ENCODE results near the gene ELOVL6. TPM values are rescaled to one million over a fixed set of nuclear protein-coding genes. Genes with fewer than 3 reads are reported as not detected.

The ELOVL6 gene
- total RNA-seq, 4 donors from 2014 or later: 3.4 to 25.9 (median 11.4) TPM

DNA sequence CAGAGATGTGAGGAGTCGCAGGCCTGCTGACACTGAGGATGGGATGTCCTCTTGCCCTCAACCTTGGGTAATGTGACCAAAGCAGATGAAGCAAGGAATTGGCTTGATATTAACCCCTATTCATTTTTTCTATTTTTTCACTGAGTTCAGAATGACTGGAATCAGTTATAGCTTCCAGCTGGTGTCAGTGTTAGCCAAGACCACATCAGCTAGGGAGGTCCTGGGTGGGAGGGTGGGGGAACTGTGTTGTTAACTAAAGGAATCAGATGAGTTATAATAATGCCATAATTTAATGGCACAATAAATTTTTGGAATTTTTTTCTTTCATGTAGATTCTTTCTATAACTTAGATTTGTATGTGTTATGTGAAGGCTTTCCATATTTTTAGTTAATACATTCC is 193.9 kb downstream of the ELOVL6 start:
- WGBS, 2 donors (ENCODE audit: low coverage in 1 of 2): 96 to 100% methylated on average over 1 of the region's 1 CpG
- no peaks in the 10 kb centered on the region for H3K27me3 ChIP-seq
- no peaks in the 10 kb centered on the region for H3K4me1 ChIP-seq
- no peak for TF ChIP-seq CTCF (IDR thresholded peaks at IDR 0.05)
- TF ChIP-seq POLR2A (IDR thresholded peaks at IDR 0.05): no peak
- TF ChIP-seq EP300 (IDR thresholded peaks at IDR 0.05; ENCODE audit: low read depth): no peak
- TF ChIP-seq POLR2AphosphoS5 (IDR thresholded peaks at IDR 0.05): no peak
- no peak overlapping the region for H3K27ac ChIP-seq
- intact Hi-C loops (cut with DNase I; ENCODE audit: low total_unique reads) (no loop called here), in situ Hi-C loops (cut with MboI; ENCODE audit: low pct_ligation_motif_present in 1 of 4, low pct_unique_long_range_greater_than_20kb in 1 of 4, low sequenced_read_pairs in 3 of 4) (loop anchor here in 2 of 4 donors (10.0 to 25.0 kb wide), 3 partner anchors 308 to 500 kb away; no protein-coding TSS in a partner anchor)
- no peaks in the 10 kb centered on the region for H3K36me3 ChIP-seq
- no peak for DNase-seq
- H3K9me3 ChIP-seq: no peaks in the 10 kb centered on the region
- no peak overlapping the region for H3K4me3 ChIP-seq

DNA sequence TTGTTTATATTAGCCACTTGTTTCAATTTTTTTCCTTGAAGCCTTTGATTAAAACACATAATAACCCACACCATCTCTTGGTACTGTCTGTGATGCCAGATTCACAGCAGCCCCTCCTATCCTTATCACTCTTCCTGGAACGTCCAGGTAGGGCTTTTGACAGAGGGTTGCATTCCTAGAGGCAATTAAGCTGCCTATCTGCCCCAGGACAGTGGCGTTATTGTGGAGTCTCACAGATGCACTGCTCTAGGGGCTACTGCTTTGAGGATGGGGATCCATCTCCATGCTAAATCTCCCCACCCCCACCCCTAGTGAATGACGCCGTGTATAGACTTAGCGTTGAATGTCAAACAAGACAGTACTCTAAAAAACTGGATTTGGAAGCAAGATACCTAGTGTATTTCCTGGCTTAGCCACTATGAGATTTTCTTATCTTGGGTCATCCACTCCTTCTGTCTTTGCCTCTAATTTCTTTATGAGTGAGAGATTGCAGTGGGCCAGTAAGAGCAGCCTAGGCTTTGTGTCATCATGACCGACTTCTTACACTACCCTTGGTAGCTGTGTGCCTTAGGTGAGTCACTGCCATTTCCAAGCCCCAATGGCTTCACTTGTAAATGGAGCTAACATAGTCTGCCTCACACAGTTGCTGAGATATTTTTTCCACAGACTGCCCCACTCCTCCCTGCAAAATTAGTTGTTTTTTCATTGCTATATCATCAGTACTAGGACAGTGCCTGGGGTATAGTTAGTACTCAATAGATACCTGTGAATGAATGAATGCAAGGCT is 194.8 kb downstream of the ELOVL6 start:
- H3K4me1 ChIP-seq: peaks cover 0 to 5% (median 0%) of the 10 kb centered on the region in 4 donors
- H3K9me3 ChIP-seq: no peaks in the 10 kb centered on the region
- H3K4me3 ChIP-seq: no peak overlapping the region
- in situ Hi-C loops (cut with MboI; ENCODE audit: low pct_ligation_motif_present in 1 of 4, low pct_unique_long_range_greater_than_20kb in 1 of 4, low sequenced_read_pairs in 3 of 4) (loop anchor here in 2 of 4 donors (10.0 to 25.0 kb wide), 3 partner anchors 309 to 501 kb away; no protein-coding TSS in a partner anchor), intact Hi-C loops (cut with DNase I; ENCODE audit: low total_unique reads) (no loop called here)
- no peak for DNase-seq
- H3K27ac ChIP-seq: no peak overlapping the region
- no peaks in the 10 kb centered on the region for H3K36me3 ChIP-seq
- WGBS, 2 donors (ENCODE audit: low coverage in 1 of 2): 34 to 68% methylated on average over 3 to 6 of the region's 6 CpGs
- TF ChIP-seq EP300 (IDR thresholded peaks at IDR 0.05; ENCODE audit: low read depth): no peak
- no peak for TF ChIP-seq CTCF (IDR thresholded peaks at IDR 0.05)
- no peak for TF ChIP-seq POLR2A (IDR thresholded peaks at IDR 0.05)
- TF ChIP-seq POLR2AphosphoS5 (IDR thresholded peaks at IDR 0.05): no peak
- H3K27me3 ChIP-seq: no peaks in the 10 kb centered on the region

DNA sequence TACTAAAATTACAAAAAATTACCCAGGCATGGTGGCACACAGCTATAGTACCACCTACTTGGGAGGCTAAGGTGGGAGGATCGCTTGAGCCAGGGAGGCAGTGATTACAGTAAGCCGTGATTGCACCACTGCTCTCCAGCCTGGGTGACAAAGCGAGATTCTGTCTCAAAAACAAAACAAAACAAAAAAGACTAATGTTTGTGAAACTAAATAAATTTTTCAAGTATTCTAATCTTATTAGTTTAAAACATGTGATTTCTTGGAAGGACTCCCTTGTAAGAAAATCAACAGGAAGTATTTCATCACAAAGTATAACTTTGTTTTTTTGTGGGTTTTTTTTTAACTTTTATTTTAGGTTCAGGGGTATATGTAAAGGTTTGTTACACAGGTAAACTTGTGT is 196.1 kb downstream of the ELOVL6 start:
- Histone ChIP-seq H3K27me3 (no peaks in the 10 kb centered on the region), H3K4me1 (peaks cover 0 to 5% (median 0%) of the 10 kb centered on the region in 4 donors), H3K9me3 (no peaks in the 10 kb centered on the region), H3K4me3 (no peak overlapping the region), H3K27ac (no peak overlapping the region), H3K36me3 (no peaks in the 10 kb centered on the region)
- DNase-seq: no peak
- WGBS, 2 donors (ENCODE audit: low coverage in 1 of 2): 64 to 79% methylated on average over 2 to 3 of the region's 3 CpGs
- intact Hi-C loops (cut with DNase I; ENCODE audit: low total_unique reads): no loop called here
- TF ChIP-seq POLR2AphosphoS5 (IDR thresholded peaks at IDR 0.05) (no peak), EP300 (IDR thresholded peaks at IDR 0.05; ENCODE audit: low read depth) (no peak), CTCF (IDR thresholded peaks at IDR 0.05) (no peak), POLR2A (IDR thresholded peaks at IDR 0.05) (no peak)
- in situ Hi-C loops (cut with MboI; ENCODE audit: low pct_ligation_motif_present in 1 of 4, low pct_unique_long_range_greater_than_20kb in 1 of 4, low sequenced_read_pairs in 3 of 4): loop anchor here in 2 of 4 donors (10.0 to 25.0 kb wide), 3 partner anchors 310 to 502 kb away; no protein-coding TSS in a partner anchor

DNA sequence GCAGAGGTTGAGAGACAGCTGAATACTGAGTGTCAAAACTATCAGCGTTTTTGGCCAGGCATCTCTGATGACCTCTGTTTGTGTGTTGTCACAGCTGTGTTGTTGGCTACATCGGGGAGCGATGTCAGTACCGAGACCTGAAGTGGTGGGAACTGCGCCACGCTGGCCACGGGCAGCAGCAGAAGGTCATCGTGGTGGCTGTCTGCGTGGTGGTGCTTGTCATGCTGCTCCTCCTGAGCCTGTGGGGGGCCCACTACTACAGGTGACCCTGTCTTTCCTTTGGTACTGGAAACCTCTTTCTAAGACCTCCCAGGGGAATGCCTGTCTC is 198.9 kb downstream of the ELOVL6 start:
- 66% methylated on average over 9 of the region's 9 CpGs; no CpG with 5 or more reads in 1 of the 2 donors for WGBS, 2 donors (ENCODE audit: low coverage in 1 of 2)
- no peaks in the 10 kb centered on the region for H3K36me3 ChIP-seq
- no peaks in the 10 kb centered on the region for H3K27me3 ChIP-seq
- in situ Hi-C loops (cut with MboI; ENCODE audit: low pct_ligation_motif_present in 1 of 4, low pct_unique_long_range_greater_than_20kb in 1 of 4, low sequenced_read_pairs in 3 of 4): loop anchor here in 2 of 4 donors (5.0 kb wide), 1 partner anchor 518 kb away; no protein-coding TSS in a partner anchor
- H3K4me3 ChIP-seq: no peak overlapping the region
- H3K9me3 ChIP-seq: no peaks in the 10 kb centered on the region
- intact Hi-C loops (cut with DNase I; ENCODE audit: low total_unique reads): loop anchor here (5.0 kb wide), 1 partner anchor 518 kb away; no protein-coding TSS in a partner anchor
- no peak for DNase-seq
- no peak for TF ChIP-seq CTCF (IDR thresholded peaks at IDR 0.05)
- TF ChIP-seq POLR2A (IDR thresholded peaks at IDR 0.05): no peak
- TF ChIP-seq EP300 (IDR thresholded peaks at IDR 0.05; ENCODE audit: low read depth): no peak
- TF ChIP-seq POLR2AphosphoS5 (IDR thresholded peaks at IDR 0.05): no peak
- peaks cover 0 to 5% (median 0%) of the 10 kb centered on the region in 4 donors for H3K4me1 ChIP-seq
- no peak overlapping the region for H3K27ac ChIP-seq

Data from transverse colon (tissue), 4 donors.